ENCODE results near the gene PPP3CA. TPM values are rescaled to one million over a fixed set of nuclear protein-coding genes. Genes with fewer than 3 reads are reported as not detected.
A peak's percentile ranks its signal among the peaks of the same experiment; 100 is the strongest.

Gene PPP3CA
- total and polyA plus RNA-seq, 2 of the 13 experiments (the other 11 are each of a cell fraction or from before 2014, with no cell fraction given): 4.8 to 13.2 TPM

DNA sequence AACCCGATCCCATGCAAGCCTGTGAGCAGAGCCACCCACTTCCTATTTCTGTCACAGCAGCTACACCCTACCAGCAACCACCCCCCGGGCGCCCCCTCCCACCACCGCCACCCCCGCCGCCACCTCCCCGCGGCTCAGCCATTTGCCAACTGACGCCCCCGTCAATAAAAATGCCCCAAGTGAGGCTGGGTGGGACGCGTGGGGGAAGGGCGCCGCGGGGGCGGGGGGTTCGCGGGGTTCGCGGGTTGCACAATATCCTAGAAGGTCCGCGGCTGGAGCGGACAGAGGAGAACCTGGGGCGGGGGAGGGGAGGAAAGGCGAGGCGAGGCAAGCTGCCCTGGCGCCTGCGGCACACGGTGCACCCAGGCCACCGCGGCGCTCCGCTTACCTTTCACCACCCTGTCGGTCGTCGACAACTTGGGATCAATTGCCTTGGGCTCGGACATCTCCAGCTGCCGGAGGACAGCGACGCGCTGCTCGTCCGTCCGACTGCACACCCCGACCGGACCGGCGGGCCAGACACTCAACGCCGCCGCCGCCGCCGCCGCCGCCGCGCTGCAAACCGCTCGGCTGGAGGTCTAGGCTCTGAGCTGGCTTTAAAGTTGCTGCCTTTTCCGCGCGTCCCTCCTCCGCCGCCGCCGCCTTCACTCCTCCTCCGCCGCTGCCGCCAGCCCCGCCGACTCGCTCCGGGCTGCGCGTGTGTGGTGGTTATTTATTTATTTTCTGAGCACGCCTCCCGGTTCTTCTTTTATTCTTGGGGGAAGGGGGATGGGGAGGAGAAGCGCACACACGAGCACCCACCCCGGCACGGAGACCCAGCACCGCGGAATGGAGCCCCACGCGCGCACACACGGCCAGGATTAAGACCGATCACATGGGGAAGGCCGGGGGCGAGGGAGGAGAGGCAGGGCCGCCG is 717 bp downstream of the PPP3CA start (continued):
- TF ChIP-seq TAF15 (IDR thresholded peaks at IDR 0.05; ENCODE audit: low read depth, low read length, poor library complexity, severe bottlenecking) (no peak), ZSCAN20 (CRISPR knock-in tag; IDR thresholded peaks at IDR 0.05; ENCODE audit: borderline replicate concordance) (no peak), CREM (IDR thresholded peaks at IDR 0.05) (no peak), CREM (CRISPR knock-in tag; IDR thresholded peaks at IDR 0.05) (no peak), PHF5A (CRISPR knock-in tag; IDR thresholded peaks at IDR 0.05; ENCODE audit: low read depth, unreplicated experiment) (no peak), NONO (IDR thresholded peaks at IDR 0.05) (no peak), NONO (CRISPR knock-in tag; conservative IDR thresholded peaks at IDR 0.05) (peak; percentile 55), FOSL2 (CRISPR knock-in tag; IDR thresholded peaks at IDR 0.05) (no peak), ZSCAN9 (CRISPR knock-in tag; IDR thresholded peaks at IDR 0.05; ENCODE audit: borderline replicate concordance) (no peak), ZNF709 (CRISPR knock-in tag; IDR thresholded peaks at IDR 0.05) (peak; percentile 32; the same call in 1 of the 2 replicates), KMT2B (CRISPR knock-in tag; IDR thresholded peaks at IDR 0.05) (no peak; the same call in none of the 2 replicates), PLRG1 (conservative IDR thresholded peaks at IDR 0.05) (no peak), SETDB1 (CRISPR knock-in tag; IDR thresholded peaks at IDR 0.05; ENCODE audit: borderline replicate concordance) (no peak), MATR3 (CRISPR knock-in tag; IDR thresholded peaks at IDR 0.05) (no peak), CENPT (CRISPR knock-in tag; IDR thresholded peaks at IDR 0.05; ENCODE audit: low read depth) (no peak), SOX13 (IDR thresholded peaks at IDR 0.05) (no peak), SOX13 (CRISPR knock-in tag; conservative IDR thresholded peaks at IDR 0.05 in 1 of 2, IDR thresholded peaks at IDR 0.05 in 1 of 2) (0 out of 4 replicates have a peak, but pooled peaks of 1 of the 2 experiments have one; percentile 15), ZNF430 (CRISPR knock-in tag; IDR thresholded peaks at IDR 0.05) (no peak), ZNF563 (CRISPR knock-in tag; IDR thresholded peaks at IDR 0.05) (peak; percentile 52; the same call in 1 of the 2 replicates), KLF16 (CRISPR knock-in tag; IDR thresholded peaks at IDR 0.05) (no peak), ZNF10 (CRISPR knock-in tag; IDR thresholded peaks at IDR 0.05; ENCODE audit: borderline replicate concordance, low read depth) (no peak)
- TF ChIP-seq, protein P1, sequence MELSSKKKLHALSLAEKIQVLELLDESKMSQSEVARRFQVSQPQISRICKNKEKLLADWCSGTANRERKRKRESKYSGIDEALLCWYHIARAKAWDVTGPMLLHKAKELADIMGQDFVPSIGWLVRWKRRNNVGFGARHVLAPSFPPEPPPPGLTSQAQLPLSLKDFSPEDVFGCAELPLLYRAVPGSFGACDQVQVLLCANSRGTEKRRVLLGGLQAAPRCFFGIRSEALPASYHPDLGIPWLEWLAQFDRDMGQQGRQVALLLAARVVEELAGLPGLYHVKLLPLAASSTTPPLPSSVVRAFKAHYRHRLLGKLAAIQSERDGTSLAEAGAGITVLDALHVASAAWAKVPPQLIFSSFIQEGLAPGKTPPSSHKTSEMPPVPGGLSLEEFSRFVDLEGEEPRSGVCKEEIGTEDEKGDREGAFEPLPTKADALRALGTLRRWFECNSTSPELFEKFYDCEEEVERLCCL (CRISPR knock-in tag; IDR thresholded peaks at IDR 0.05; ENCODE audit: borderline replicate concordance): no peak
- TF ChIP-seq, protein P2, sequence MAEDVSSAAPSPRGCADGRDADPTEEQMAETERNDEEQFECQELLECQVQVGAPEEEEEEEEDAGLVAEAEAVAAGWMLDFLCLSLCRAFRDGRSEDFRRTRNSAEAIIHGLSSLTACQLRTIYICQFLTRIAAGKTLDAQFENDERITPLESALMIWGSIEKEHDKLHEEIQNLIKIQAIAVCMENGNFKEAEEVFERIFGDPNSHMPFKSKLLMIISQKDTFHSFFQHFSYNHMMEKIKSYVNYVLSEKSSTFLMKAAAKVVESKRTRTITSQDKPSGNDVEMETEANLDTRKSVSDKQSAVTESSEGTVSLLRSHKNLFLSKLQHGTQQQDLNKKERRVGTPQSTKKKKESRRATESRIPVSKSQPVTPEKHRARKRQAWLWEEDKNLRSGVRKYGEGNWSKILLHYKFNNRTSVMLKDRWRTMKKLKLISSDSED (CRISPR knock-in tag; IDR thresholded peaks at IDR 0.05): no peak
- TF ChIP-seq, protein P3, sequence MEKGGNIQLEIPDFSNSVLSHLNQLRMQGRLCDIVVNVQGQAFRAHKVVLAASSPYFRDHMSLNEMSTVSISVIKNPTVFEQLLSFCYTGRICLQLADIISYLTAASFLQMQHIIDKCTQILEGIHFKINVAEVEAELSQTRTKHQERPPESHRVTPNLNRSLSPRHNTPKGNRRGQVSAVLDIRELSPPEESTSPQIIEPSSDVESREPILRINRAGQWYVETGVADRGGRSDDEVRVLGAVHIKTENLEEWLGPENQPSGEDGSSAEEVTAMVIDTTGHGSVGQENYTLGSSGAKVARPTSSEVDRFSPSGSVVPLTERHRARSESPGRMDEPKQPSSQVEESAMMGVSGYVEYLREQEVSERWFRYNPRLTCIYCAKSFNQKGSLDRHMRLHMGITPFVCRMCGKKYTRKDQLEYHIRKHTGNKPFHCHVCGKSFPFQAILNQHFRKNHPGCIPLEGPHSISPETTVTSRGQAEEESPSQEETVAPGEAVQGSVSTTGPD (CRISPR knock-in tag; IDR thresholded peaks at IDR 0.05): no peak
